Spleen (tissue), 7 donors: ENCODE results near the gene LENG8.

Source experiments
- POLR2AphosphoS5 ChIP-seq, 3 donors: sonication (generic); formaldehyde crosslinking; IDR thresholded peaks; one replicate each; pipeline ENCODE4 v1.5.1; 2017; ENCODE audit warnings: antibody characterized with exemption in 3 of 3
- TF ChIP-seq, protein P1 (sequence below), 11 experiments: fragments of 200-600 bp in 7 of 11; fragments of 450-650 bp in 4 of 11; sonication (generic) in 4 of 11; IDR thresholded peaks in 8 of 11; conservative IDR thresholded peaks in 3 of 11; 1 replicate in 7 of 11; 2 replicates in 4 of 11; pipeline versions ENCODE4 v1.4.0 to v1.8.0; 2016 to 2021; ENCODE audit warnings: antibody characterized with exemption in 11 of 11, inconsistent platforms in 4 of 11, mild to moderate bottlenecking in 1 of 11
- donor health status: DM: no; HTN: no; CAD: no; lungs with moderate emphysema.
- donor health status: DM: no; HTN: no; CAD: no.
- donor health status: DM: no; HTN: no; CAD: no.

GRCh38 chr19:54475706-54476105 lies 26.7 kb downstream of the LENG8 start:
- no peak for TF ChIP-seq POLR2AphosphoS5 (IDR thresholded peaks at IDR 0.05)
- TF ChIP-seq, protein P1, sequence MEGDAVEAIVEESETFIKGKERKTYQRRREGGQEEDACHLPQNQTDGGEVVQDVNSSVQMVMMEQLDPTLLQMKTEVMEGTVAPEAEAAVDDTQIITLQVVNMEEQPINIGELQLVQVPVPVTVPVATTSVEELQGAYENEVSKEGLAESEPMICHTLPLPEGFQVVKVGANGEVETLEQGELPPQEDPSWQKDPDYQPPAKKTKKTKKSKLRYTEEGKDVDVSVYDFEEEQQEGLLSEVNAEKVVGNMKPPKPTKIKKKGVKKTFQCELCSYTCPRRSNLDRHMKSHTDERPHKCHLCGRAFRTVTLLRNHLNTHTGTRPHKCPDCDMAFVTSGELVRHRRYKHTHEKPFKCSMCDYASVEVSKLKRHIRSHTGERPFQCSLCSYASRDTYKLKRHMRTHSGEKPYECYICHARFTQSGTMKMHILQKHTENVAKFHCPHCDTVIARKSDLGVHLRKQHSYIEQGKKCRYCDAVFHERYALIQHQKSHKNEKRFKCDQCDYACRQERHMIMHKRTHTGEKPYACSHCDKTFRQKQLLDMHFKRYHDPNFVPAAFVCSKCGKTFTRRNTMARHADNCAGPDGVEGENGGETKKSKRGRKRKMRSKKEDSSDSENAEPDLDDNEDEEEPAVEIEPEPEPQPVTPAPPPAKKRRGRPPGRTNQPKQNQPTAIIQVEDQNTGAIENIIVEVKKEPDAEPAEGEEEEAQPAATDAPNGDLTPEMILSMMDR (IDR thresholded peaks at IDR 0.05 in 8 of 11, conservative IDR thresholded peaks at IDR 0.05 in 3 of 11), result no peak
